ENCODE results near the gene KCNIP1.

GRCh38 chr5:170691657-170692056 lies 187.8 kb downstream of the KCNIP1 start:
- TF ChIP-seq ZNF266 (tag by site-specific recombination; IDR thresholded peaks at IDR 0.05; ENCODE audit: low read depth) (no peak), YY1 (tag by site-specific recombination; IDR thresholded peaks at IDR 0.05) (no peak), GFI1B (tag by site-specific recombination; IDR thresholded peaks at IDR 0.05) (no peak), HOXD13 (CRISPR knock-in tag; IDR thresholded peaks at IDR 0.05; ENCODE audit: borderline replicate concordance) (no peak), MEIS1 (CRISPR knock-in tag; IDR thresholded peaks at IDR 0.05; ENCODE audit: borderline replicate concordance) (no peak), ZBTB7A (tag by site-specific recombination; IDR thresholded peaks at IDR 0.05; ENCODE audit: low read depth) (no peak), ZFP69B (tag by site-specific recombination; IDR thresholded peaks at IDR 0.05) (no peak), ZNF473 (tag by site-specific recombination; IDR thresholded peaks at IDR 0.05) (no peak), ZNF138 (tag by site-specific recombination; IDR thresholded peaks at IDR 0.05; ENCODE audit: borderline replicate concordance) (no peak)
- TF ChIP-seq, protein P1, sequence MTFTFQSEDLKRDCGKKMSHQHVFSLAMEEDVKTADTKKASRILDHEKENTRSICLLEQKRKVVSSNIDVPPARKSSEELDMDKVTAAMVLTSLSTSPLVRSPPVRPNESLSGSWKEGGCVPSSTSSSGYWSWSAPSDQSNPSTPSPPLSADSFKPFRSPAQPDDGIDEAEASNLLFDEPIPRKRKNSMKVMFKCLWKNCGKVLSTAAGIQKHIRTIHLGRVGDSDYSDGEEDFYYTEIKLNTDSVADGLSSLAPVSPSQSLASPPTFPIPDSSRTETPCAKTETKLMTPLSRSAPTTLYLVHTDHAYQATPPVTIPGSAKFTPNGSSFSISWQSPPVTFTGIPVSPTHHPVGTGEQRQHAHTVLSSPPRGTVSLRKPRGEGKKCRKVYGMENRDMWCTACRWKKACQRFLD (tag by site-specific recombination; IDR thresholded peaks at IDR 0.05), result no peak
- TF ChIP-seq, protein P2, sequence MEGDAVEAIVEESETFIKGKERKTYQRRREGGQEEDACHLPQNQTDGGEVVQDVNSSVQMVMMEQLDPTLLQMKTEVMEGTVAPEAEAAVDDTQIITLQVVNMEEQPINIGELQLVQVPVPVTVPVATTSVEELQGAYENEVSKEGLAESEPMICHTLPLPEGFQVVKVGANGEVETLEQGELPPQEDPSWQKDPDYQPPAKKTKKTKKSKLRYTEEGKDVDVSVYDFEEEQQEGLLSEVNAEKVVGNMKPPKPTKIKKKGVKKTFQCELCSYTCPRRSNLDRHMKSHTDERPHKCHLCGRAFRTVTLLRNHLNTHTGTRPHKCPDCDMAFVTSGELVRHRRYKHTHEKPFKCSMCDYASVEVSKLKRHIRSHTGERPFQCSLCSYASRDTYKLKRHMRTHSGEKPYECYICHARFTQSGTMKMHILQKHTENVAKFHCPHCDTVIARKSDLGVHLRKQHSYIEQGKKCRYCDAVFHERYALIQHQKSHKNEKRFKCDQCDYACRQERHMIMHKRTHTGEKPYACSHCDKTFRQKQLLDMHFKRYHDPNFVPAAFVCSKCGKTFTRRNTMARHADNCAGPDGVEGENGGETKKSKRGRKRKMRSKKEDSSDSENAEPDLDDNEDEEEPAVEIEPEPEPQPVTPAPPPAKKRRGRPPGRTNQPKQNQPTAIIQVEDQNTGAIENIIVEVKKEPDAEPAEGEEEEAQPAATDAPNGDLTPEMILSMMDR (tag by site-specific recombination; IDR thresholded peaks at IDR 0.05), result 0 out of 2 replicates have a peak, but pooled peaks have one; percentile 14

All from HEK293 (cell line).